Bone marrow (tissue), 2 donors: ENCODE measurements around the gene PTPN3.
"Not testable (repeated sequence)": the region's sequence is repeated elsewhere in the genome, so short reads cannot be mapped to it uniquely, and the experiment has no call there.

Source experiments
- DNase-seq, 2 donors: peaks; one replicate each; lab custom pipeline; 2025; lab: John Stamatoyannopoulos, UW

The PTPN3 gene, protein sequence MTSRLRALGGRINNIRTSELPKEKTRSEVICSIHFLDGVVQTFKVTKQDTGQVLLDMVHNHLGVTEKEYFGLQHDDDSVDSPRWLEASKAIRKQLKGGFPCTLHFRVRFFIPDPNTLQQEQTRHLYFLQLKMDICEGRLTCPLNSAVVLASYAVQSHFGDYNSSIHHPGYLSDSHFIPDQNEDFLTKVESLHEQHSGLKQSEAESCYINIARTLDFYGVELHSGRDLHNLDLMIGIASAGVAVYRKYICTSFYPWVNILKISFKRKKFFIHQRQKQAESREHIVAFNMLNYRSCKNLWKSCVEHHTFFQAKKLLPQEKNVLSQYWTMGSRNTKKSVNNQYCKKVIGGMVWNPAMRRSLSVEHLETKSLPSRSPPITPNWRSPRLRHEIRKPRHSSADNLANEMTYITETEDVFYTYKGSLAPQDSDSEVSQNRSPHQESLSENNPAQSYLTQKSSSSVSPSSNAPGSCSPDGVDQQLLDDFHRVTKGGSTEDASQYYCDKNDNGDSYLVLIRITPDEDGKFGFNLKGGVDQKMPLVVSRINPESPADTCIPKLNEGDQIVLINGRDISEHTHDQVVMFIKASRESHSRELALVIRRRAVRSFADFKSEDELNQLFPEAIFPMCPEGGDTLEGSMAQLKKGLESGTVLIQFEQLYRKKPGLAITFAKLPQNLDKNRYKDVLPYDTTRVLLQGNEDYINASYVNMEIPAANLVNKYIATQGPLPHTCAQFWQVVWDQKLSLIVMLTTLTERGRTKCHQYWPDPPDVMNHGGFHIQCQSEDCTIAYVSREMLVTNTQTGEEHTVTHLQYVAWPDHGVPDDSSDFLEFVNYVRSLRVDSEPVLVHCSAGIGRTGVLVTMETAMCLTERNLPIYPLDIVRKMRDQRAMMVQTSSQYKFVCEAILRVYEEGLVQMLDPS

GRCh38 chr9:109498195-109499092 is at the start of gene PTPN3:
TSS of gene PTPN3 (minus strand) at chr9:109498307. CDS start at chr9:109463434, 34,873 bp downstream.
- DNase-seq: no peak

GRCh38 chr9:109544954-109545353 is 46.8 kb upstream of the PTPN3 start:
- not testable (repeated sequence) for DNase-seq

DNA sequence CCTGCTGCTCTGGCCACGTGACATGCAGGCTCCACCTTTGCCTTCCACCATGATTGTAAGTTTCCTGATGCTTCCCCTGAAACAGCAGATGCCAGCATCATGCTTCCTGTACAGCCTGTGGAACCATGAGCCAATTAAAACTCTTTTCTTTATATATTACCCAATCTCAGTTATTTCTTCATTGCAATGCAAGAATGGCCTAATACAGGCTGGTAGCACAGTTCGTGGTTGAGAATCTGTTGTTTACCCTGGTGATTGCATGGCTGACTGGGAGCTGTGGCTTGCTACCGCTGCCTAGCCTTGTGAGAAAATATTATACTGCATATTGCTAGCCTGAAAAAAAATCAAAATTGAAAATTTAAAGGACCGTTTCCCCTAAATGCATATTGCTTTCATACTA is 44.8 kb upstream of the PTPN3 start:
- no peak for DNase-seq

DNA sequence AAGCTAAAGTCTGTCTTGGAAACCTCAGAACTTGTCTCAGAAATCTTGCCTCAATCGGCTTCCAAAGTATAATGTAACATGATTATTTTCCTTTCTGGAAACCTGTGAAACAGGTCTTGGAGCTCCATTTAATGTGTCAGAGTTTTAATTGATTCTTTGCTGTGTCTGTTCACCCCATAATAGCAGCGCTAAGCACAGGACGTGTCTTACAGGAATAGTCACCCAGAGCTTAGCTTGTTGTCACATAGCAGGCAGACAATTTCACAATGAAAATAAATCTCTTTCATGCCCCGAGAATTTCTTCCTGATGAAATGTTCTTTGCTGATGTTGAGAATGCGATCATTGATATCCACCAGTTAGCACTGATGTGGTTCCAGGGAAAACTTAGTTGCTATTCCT is 40.2 kb upstream of the PTPN3 start:
- DNase-seq: no peak

DNA sequence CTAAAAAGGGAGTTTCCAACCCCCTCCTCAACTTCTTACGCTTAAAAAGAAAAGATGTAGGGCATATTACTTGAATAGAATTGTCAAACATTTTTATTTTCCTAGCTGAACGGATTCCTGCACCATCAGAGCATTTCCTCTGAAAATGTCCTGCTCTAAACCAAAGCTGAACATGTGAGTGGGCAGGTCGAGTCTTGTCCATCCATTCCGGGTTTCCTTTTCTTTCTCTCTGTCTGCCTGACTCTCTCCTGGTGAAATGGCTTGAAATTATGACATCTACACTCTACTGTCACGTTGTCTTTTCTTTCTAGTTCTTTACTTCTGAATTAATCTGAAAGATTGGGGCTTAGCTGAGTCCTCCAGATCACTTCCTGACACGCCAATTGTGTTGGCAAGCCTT is 39.2 kb upstream of the PTPN3 start:
- no peak for DNase-seq

DNA sequence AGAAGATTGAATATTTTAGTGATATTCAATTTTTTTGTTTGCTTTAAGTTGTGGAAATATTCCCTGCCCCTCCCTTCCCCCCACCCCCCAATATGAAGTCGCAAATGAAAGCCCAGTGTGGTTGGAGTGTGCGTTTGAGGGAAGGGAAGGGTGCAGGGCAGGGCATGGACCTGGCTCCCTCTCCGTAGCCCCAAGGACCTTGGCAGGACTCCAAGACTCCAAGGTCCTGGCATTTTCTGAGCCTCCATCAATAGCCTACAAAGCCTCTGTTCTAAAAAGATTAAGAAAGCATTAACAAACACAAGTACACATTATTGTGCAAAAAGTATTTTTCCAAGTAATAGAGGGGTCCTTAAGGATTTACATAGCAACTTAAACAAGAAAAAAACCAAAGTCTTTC is 38.8 kb upstream of the PTPN3 start:
- no peak for DNase-seq

DNA sequence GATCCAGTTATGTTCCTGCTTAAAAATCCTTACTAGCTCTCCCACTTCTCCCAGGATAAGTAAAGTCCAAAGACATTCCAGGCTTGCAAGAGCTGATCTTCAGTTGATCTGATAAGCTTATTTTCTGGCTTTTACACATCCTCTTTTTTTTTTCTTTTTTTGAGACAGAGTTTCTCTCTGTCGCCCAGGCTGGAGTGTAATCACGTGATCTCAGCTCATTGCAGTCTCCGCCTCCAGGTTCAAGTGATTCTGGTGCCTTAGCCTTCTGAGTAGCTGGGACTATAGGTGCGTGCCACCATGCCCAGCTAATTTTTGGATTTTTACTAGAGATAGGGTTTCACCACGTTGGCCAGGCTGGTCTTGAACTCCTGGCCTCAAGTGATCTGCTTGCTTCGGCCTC is 37.3 kb upstream of the PTPN3 start:
- DNase-seq: no peak

- DNase-seq: no peak
Observed at GRCh38 chr9:109534151-109534550, 36.0 kb upstream of the PTPN3 start.

GRCh38 chr9:109532652-109533051 is 34.5 kb upstream of the PTPN3 start:
- DNase-seq: not testable (repeated sequence)

DNA sequence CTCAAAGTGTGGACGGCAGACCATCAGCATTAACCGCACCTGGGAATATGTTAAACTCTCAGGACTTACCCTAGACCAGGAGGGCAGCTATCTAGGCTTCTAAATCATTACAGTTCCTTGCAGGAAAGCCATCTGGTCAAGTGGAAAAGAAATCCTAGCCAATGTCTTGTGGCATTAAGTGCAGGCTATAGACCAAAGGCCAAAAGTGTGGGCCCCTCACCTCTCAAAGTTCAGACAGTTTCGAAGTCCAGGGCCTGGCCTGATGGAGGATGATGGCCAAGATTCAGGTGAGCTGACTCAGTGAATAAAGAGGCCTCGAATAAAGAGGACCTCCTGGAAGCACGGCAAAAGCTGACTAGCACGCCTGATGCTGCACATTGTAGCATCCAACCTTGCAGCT is 24.0 kb upstream of the PTPN3 start:
- DNase-seq: no peak

DNA sequence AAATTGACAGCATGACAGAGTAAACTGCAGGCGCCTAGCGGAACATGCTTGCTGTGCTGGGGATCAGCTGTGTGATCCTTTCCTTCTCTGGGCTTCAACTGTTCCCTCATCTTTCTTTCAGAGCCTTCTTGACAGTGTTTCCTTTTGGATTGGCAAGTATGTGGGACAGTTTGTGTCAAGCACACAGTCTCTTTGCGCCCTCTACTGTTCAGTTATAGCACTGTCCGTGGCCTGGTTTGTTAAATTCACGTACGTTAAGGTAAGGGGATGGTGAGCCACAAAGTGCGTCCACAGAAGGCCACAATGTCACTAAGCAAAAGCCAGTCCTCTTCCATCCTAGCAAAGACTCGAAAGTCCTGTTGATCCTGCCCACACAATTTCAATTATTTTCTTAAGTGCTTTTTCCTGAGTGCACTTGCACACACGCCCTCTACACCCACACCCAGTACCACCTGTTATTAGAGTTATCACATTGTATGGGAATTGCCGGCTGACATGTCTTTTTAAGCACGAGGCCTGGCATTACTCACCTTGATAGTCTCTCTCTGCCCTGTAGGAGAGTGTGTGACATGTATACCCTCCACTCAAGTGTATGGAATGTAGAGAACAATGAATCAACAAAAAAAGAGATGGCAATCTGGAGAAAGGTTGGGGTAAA is 22.5 kb upstream of the PTPN3 start:
- peak in 1 of 2 donors; percentile 11 for DNase-seq

DNA sequence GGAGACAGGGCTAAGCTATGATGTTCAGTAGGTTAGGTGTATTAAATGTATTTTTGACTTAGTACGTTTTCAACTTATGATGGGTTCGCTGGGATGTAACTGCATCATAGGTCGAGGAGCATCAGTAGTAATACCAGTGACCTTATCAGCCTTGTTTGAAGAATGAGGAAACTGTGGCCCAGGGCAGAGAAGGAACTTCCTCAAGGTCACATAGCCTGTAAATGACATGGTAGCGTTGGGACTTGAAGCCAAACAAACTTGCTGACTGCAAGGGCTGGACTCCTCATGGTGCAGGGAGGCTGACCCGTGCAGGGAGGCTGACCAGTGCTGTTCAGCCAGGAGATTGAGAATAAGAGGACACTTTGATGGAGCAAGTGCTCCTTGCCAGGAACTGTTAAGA is 21.3 kb upstream of the PTPN3 start:
- no peak for DNase-seq

GRCh38 chr9:109518621-109519335 is 20.7 kb upstream of the PTPN3 start:
- no peak for DNase-seq

GRCh38 chr9:109517901-109518377 is 19.8 kb upstream of the PTPN3 start:
- no peak for DNase-seq

DNA sequence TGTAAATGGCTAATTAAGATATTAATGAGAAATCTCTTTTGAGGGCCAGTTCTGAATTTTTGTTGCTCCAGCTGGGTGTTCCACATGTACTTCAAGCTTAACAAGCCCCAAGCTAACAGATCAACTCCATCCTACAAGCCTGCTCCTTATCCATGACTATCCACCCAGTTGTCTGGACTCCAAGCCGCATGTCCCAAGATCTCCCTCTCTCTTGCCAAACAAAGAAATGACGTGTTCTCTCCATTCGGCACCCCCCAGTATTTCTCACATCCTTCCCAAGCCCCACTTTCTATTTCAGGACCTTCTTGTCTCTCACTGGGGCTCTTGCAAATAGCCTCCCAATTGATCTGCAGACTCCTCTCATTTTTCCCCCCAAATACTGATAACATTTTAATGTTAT is 15.8 kb upstream of the PTPN3 start:
- no peak for DNase-seq

DNA sequence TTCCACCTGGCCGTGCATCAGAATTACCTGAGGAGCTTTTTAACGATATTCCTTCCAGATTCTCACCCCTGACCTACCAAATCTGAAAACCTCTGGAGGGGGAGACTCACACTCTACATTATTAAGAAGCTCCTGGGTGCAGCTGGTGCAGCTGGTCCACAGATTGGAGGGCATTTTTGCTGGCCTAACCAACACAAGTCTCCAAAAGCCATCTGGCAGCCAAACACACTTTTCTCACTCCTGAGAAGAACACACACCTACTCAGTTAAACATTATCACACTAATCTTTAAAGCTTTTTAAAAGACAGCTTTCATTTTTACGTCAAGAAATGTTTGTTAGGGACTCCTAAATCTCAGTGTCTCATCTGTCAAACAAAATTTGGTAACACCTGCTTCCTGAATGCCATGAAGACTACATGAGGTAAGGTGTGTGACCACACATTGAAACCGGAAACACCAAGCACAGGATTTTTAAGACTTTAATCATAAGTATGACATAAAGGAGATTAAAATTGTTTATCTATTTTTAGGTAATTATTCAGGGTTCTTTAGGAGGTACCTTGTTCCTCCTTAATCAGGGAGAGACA is 14.2 kb upstream of the PTPN3 start:
- DNase-seq: no peak

GRCh38 chr9:109510506-109510905 is 12.4 kb upstream of the PTPN3 start:
- DNase-seq: no peak

GRCh38 chr9:109510042-109510441 is 11.9 kb upstream of the PTPN3 start:
- not testable (repeated sequence) for DNase-seq

- DNase-seq: no peak
Observed at GRCh38 chr9:109509611-109510010, 11.5 kb upstream of the PTPN3 start.

DNA sequence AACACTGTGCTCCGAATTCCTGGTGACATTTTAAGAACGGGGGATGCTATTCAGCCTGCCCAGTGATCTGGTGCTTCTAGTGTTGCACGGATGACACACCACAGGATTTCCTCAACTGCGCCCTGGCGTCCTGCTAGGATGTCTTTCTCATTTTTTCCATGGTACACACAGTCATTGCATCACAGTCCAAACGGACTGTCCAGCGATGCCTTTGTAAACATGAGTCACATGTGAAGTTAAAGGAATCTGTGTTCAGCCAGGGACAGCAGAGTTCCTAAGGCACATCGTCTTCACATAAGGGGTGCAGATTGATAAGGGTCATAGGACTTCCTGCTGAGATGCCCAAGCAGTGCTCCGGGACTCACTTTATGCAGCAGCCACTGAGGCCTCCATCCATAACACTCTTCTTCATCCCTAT is 9.3 kb upstream of the PTPN3 start:
- no peak for DNase-seq
